ENCODE measurements around the gene SF3B1. TPM values are rescaled to one million over a fixed set of nuclear protein-coding genes. Genes with fewer than 3 reads are reported as not detected.

Gene SF3B1
- total RNA-seq, 1 donor from 2014 or later, result 352 TPM

GRCh38 chr2:197363998-197364397, 70.8 kb downstream of the SF3B1 start:
- no peak for DNase-seq (ENCODE audit: extremely low spot score in 2 of 2)
- H3K4me1 ChIP-seq, result no peaks in the 10 kb centered on the region
- intact Hi-C loops (cut with DNase I), result no loop called here

GRCh38 chr2:197360744-197361156, 74.1 kb downstream of the SF3B1 start:
- no peak overlapping the region for H3K27ac ChIP-seq
- intact Hi-C loops (cut with DNase I), result no loop called here
- no peak for TF ChIP-seq POLR2A (IDR thresholded peaks at IDR 0.05)
- TF ChIP-seq CTCF (IDR thresholded peaks at IDR 0.05), result no peak
- no peak for TF ChIP-seq POLR2AphosphoS5 (IDR thresholded peaks at IDR 0.05; ENCODE audit: insufficient read depth in 1 of 2, low read depth in 1 of 2)
- no peaks in the 10 kb centered on the region for H3K9me3 ChIP-seq
- no peak overlapping the region for H3K4me3 ChIP-seq
- DNase-seq (ENCODE audit: extremely low spot score in 2 of 2), result no peak
- H3K27me3 ChIP-seq, result no peaks in the 10 kb centered on the region
- no peaks in the 10 kb centered on the region for H3K36me3 ChIP-seq
- H3K4me1 ChIP-seq, result no peaks in the 10 kb centered on the region

More at GRCh38 chr2:197363998-197364397, 70.8 kb downstream of the SF3B1 start:
- Histone ChIP-seq H3K4me3 (no peak overlapping the region), H3K27me3 (no peaks in the 10 kb centered on the region), H3K27ac (no peak overlapping the region), H3K9me3 (no peaks in the 10 kb centered on the region), H3K36me3 (no peaks in the 10 kb centered on the region)
- TF ChIP-seq CTCF (IDR thresholded peaks at IDR 0.05) (no peak), POLR2AphosphoS5 (IDR thresholded peaks at IDR 0.05; ENCODE audit: insufficient read depth in 1 of 2, low read depth in 1 of 2) (no peak), POLR2A (IDR thresholded peaks at IDR 0.05) (no peak)

GRCh38 chr2:197359859-197360258, 75.0 kb downstream of the SF3B1 start:
- Histone ChIP-seq H3K4me3 (no peak overlapping the region), H3K36me3 (no peaks in the 10 kb centered on the region), H3K27me3 (no peaks in the 10 kb centered on the region), H3K4me1 (no peaks in the 10 kb centered on the region), H3K9me3 (no peaks in the 10 kb centered on the region), H3K27ac (no peak overlapping the region)
- no peak for DNase-seq (ENCODE audit: extremely low spot score in 2 of 2)
- intact Hi-C loops (cut with DNase I), result no loop called here
- TF ChIP-seq POLR2A (IDR thresholded peaks at IDR 0.05), result no peak

- Histone ChIP-seq H3K27ac (no peak overlapping the region), H3K4me1 (no peaks in the 10 kb centered on the region), H3K36me3 (no peaks in the 10 kb centered on the region), H3K27me3 (no peaks in the 10 kb centered on the region), H3K9me3 (no peaks in the 10 kb centered on the region), H3K4me3 (no peak overlapping the region)
- no peak for TF ChIP-seq POLR2AphosphoS5 (IDR thresholded peaks at IDR 0.05; ENCODE audit: insufficient read depth in 1 of 2, low read depth in 1 of 2)
- TF ChIP-seq CTCF (IDR thresholded peaks at IDR 0.05), result no peak
- no peak for DNase-seq (ENCODE audit: extremely low spot score in 2 of 2)
- intact Hi-C loops (cut with DNase I), result no loop called here
Observed at GRCh38 chr2:197358931-197359330, 75.9 kb downstream of the SF3B1 start.

- no peak for TF ChIP-seq POLR2AphosphoS5 (IDR thresholded peaks at IDR 0.05; ENCODE audit: insufficient read depth in 1 of 2, low read depth in 1 of 2)
- TF ChIP-seq CTCF (IDR thresholded peaks at IDR 0.05), result no peak
- TF ChIP-seq POLR2A (IDR thresholded peaks at IDR 0.05), result no peak
- no peak overlapping the region for H3K27ac ChIP-seq
- intact Hi-C loops (cut with DNase I), result no loop called here
- H3K9me3 ChIP-seq, result no peaks in the 10 kb centered on the region
- DNase-seq (ENCODE audit: extremely low spot score in 2 of 2), result no peak
- no peaks in the 10 kb centered on the region for H3K27me3 ChIP-seq
- no peaks in the 10 kb centered on the region for H3K4me1 ChIP-seq
- no peaks in the 10 kb centered on the region for H3K36me3 ChIP-seq
- H3K4me3 ChIP-seq, result no peak overlapping the region
Observed at GRCh38 chr2:197357986-197358385, 76.8 kb downstream of the SF3B1 start.

GRCh38 chr2:197356136-197356535, 78.7 kb downstream of the SF3B1 start:
- H3K27me3 ChIP-seq, result no peaks in the 10 kb centered on the region
- no peaks in the 10 kb centered on the region for H3K4me1 ChIP-seq
- intact Hi-C loops (cut with DNase I), result no loop called here
- H3K9me3 ChIP-seq, result no peaks in the 10 kb centered on the region
- H3K27ac ChIP-seq, result no peak overlapping the region
- no peaks in the 10 kb centered on the region for H3K36me3 ChIP-seq
- no peak for TF ChIP-seq POLR2A (IDR thresholded peaks at IDR 0.05)
- no peak for TF ChIP-seq CTCF (IDR thresholded peaks at IDR 0.05)
- no peak for TF ChIP-seq POLR2AphosphoS5 (IDR thresholded peaks at IDR 0.05; ENCODE audit: insufficient read depth in 1 of 2, low read depth in 1 of 2)
- no peak overlapping the region for H3K4me3 ChIP-seq
- no peak for DNase-seq (ENCODE audit: extremely low spot score in 2 of 2)

Measured in vagina (tissue), 2 donors.